Skeletal muscle tissue (tissue), 5 donors: ENCODE measurements around the gene LGALS7. TPM values are rescaled to one million over a fixed set of nuclear protein-coding genes. Genes with fewer than 3 reads are reported as not detected.
A peak's percentile ranks its signal among the peaks of the same experiment; 100 is the strongest.

Experiments used
- H3K27ac ChIP-seq: one replicate; pipeline ENCODE4 v1.7.0; 2013; ENCODE audit warnings: mild to moderate bottlenecking, low read depth, low read length, inconsistent platforms
- H3K27me3 ChIP-seq, 3 donors: one replicate each; pipeline ENCODE4 v1.7.0; 2013; ENCODE audit warnings: low read length in 3 of 3; ENCODE audit not compliant: control insufficient read depth in 3 of 3, insufficient read depth in 3 of 3
- H3K36me3 ChIP-seq, 3 donors: one replicate each; pipeline ENCODE4 v1.7.0; 2013; ENCODE audit warnings: low read length in 3 of 3; ENCODE audit not compliant: control insufficient read depth in 3 of 3, insufficient read depth in 3 of 3
- H3K4me1 ChIP-seq, 3 donors: one replicate each; pipeline ENCODE4 v1.7.0; 2013; ENCODE audit warnings: low read length in 3 of 3, mild to moderate bottlenecking in 3 of 3; ENCODE audit not compliant: control insufficient read depth in 3 of 3, insufficient read depth in 3 of 3
- H3K4me3 ChIP-seq, 3 donors: one replicate each; pipeline ENCODE4 v1.7.0; 2013; ENCODE audit warnings: low read length in 3 of 3
- H3K9ac ChIP-seq, 3 donors: one replicate each; pipeline ENCODE4 v1.7.0; 2013; ENCODE audit warnings: low read length in 3 of 3, mild to moderate bottlenecking in 3 of 3, moderate library complexity in 2 of 3, low read depth in 1 of 3
- H3K9me3 ChIP-seq, 3 donors: one replicate each; pipeline ENCODE4 v1.7.0; 2013; ENCODE audit warnings: low read length in 3 of 3; ENCODE audit not compliant: control insufficient read depth in 3 of 3
- small RNA-seq: library from RNA; depleted of rRNA; stranded (forward); fragments of <200 nt; gene quantifications from one replicate; pipeline ENCODE3, GENCODE V24; 2014
- total RNA-seq: library from RNA; depleted of rRNA; stranded (reverse); fragments of >200 nt; gene quantifications from one replicate; pipeline ENCODE4 v1.2.3, GENCODE V29; 2014
- donor health status: Osteomylitis.

LGALS7 gene
- total RNA-seq, 1 donor from 2014 or later = 1.0 TPM

DNA sequence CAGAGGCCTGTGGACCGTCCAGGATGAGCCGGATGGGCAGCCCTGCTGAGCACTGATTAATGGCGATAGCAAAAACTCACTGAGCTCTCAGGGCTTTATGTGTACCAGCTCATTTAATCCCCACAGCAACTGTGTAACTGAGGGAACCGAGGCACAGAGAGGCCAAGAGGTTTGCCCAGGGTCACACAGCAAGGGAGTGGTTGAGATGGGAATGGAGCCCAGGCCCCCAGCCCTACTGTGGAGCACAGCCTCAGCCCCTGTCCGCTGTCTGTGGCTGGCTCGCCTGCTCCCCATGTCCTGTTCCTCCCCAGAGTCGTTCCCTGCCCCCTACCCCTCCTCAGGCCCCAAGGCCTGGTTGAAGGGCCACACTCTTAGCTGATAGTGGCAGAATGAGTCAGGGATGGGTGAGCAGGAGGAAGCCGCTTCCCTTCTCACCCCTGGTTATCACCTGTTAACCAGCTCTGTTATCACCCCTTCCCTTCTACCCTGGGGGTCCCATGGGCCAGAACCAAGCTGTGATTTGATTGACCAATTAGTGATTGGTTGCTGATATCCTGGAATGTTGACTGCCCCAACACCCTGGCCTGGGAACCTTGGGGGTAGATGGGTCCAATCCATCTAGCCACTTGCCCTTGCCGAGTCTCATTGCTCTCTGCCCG, 50.2 kb downstream of the LGALS7 start:
- Histone ChIP-seq H3K9me3 (no peaks in the 10 kb centered on the region), H3K4me3 (no peak overlapping the region), H3K36me3 (peaks cover 77 to 92% (median 79%) of the 10 kb centered on the region in 3 donors), H3K4me1 (peaks cover 33 to 59% (median 56%) of the 10 kb centered on the region in 3 donors), H3K9ac (peak overlapping the region in 1 of 3 donors; percentile 54), H3K27ac (peak overlapping the region; percentile 73), H3K27me3 (no peaks in the 10 kb centered on the region)

DNA sequence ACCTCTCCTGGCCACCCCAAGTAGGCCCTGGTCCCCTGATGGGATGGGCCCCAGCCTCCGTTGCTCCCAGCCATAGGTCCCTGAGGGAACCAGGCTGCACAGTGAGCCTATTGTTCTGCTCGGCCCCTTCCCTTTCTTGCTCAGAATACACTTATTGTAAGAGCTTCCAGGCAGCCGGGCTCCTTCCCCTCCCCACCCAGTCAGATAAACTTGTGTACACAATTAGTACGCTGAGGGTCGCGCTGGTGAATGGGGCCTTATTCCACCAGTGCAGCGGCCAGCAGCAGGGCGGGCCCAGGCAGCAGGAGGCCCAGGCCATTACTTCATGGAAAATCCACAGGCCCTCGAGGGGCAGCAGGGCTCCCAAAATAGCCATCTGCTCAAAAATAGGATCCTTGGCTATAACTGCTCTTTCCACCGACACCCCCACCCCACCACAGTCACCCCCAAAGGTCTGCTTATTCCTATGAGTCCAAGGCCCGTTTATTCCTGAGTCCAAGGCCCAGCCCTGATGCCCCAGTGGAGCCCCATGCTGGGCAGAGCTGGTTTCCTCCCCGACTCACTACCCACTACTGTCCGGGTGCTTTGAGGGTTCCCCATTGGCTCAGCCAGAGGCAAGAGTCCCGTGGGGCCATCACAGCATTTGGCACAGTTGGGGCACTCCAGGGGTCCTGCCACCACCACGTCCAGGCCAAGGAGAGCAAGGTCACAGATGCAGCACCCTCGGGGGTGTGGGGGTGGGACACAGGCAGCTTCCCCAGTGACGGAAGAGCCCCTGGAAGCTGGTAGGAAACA, 51.1 kb downstream of the LGALS7 start:
- peak overlapping the region; percentile 73 for H3K27ac ChIP-seq
- peak overlapping the region; percentile 2 to 59 (median 54) for H3K9ac ChIP-seq
- no peaks in the 10 kb centered on the region for H3K9me3 ChIP-seq
- H3K4me3 ChIP-seq = no peak overlapping the region
- no peaks in the 10 kb centered on the region for H3K27me3 ChIP-seq
- H3K4me1 ChIP-seq = peaks cover 33 to 58% (median 53%) of the 10 kb centered on the region in 3 donors
- H3K36me3 ChIP-seq = peaks cover 77 to 92% (median 80%) of the 10 kb centered on the region in 3 donors

DNA sequence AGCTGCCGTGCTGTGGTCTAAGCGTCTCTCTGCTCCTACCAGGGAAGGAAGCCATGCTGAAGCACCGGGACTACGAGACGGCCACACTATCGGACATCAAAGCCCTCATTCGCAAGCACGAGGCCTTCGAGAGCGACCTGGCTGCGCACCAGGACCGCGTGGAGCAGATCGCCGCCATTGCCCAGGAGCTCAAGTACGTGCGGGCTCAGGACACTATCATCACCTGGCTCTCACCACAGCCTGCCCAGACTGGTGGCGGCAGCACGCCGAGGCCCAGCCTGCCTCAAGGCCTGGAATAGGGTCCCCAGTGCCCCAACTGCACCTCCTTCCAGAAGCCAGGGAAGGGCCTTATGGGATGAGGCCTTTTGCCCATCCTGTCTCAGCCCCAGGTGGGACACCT, 51.8 kb downstream of the LGALS7 start:
- Histone ChIP-seq H3K36me3 (peaks cover 77 to 91% (median 79%) of the 10 kb centered on the region in 3 donors), H3K4me1 (peaks cover 33 to 58% (median 47%) of the 10 kb centered on the region in 3 donors)

More for the DNA sequence above, 51.8 kb downstream of the LGALS7 start:
- Histone ChIP-seq H3K27ac (peak overlapping the region; percentile 73), H3K9ac (peak overlapping the region; percentile 2 to 59 (median 33)), H3K4me3 (no peak overlapping the region), H3K27me3 (no peaks in the 10 kb centered on the region), H3K9me3 (no peaks in the 10 kb centered on the region)

Small RNA genes within 50 kb of the gene (small RNA-seq; reads per million reads assigned to genes)
- gene RNU6-140P = not detected

Other genes starting within 250 kb of the LGALS7 start
- under 0.01 TPM for gene MAP4K1, start 155.6 kb downstream of the LGALS7 start, total RNA-seq
- 314 TPM for gene EIF3K, start 154.3 kb downstream of the LGALS7 start, total RNA-seq
- 42.3 TPM for gene ACTN4, start 125.9 kb downstream of the LGALS7 start, total RNA-seq
- 0.52 TPM for gene CAPN12, start 29.0 kb downstream of the LGALS7 start, total RNA-seq
- not detected for gene LGALS7B, start 15.7 kb upstream of the LGALS7 start, total RNA-seq
- gene LGALS4, start 39.4 kb upstream of the LGALS7 start, total RNA-seq = not detected
- gene ECH1, start 58.3 kb upstream of the LGALS7 start, total RNA-seq = 36.5 TPM
- 195 TPM for gene HNRNPL, start 76.5 kb upstream of the LGALS7 start, total RNA-seq
- gene RINL, start 104.8 kb upstream of the LGALS7 start, total RNA-seq = 3.7 TPM
- gene SIRT2, start 126.1 kb upstream of the LGALS7 start, total RNA-seq = 125 TPM
- 4.7 TPM for gene NFKBIB, start 126.5 kb upstream of the LGALS7 start, total RNA-seq
- 1.0 TPM for gene CCER2, start 138.7 kb upstream of the LGALS7 start, total RNA-seq
- 11.5 TPM for gene SARS2, start 157.2 kb upstream of the LGALS7 start, total RNA-seq
- 21.9 TPM for gene MRPS12, start 157.4 kb upstream of the LGALS7 start, total RNA-seq
- 15.1 TPM for gene FBXO17, start 202.2 kb upstream of the LGALS7 start, total RNA-seq